Gastroesophageal sphincter (tissue), 4 donors: ENCODE results near the gene DCDC1. TPM values are rescaled to one million over a fixed set of nuclear protein-coding genes. Genes with fewer than 3 reads are reported as not detected.
A peak's percentile ranks its signal among the peaks of the same experiment; 100 is the strongest.

Experiments used
- ATAC-seq: fragments of 150-250 bp; one replicate; pipeline ENCODE4 v1.9.1; 2016; ENCODE audit warnings: mild to moderate bottlenecking, moderate library complexity
- H3K27ac ChIP-seq, 4 donors: fragments of 200-600 bp; sonication (generic) in 3 of 4; 1 replicate in 3 of 4; 2 replicates in 1 of 4; pipeline ENCODE4 v1.5.1; 2016 to 2019
- H3K27me3 ChIP-seq: fragments of 200-600 bp; sonication (generic); one replicate; pipeline ENCODE4 v1.5.1; 2019
- H3K36me3 ChIP-seq, 2 donors: fragments of 200-600 bp; sonication (generic); one replicate each; pipeline ENCODE4 v1.5.1; 2019; ENCODE audit warnings: control low read depth in 1 of 2
- H3K4me1 ChIP-seq, 3 donors: fragments of 200-600 bp; sonication (generic); 1 replicate in 2 of 3; 2 replicates in 1 of 3; pipeline ENCODE4 v1.5.1; 2016 to 2019; ENCODE audit warnings: control low read depth in 2 of 3
- H3K4me3 ChIP-seq, 2 donors: fragments of 200-600 bp; sonication (generic); one replicate each; pipeline ENCODE4 v1.5.1; 2019; ENCODE audit warnings: mild to moderate bottlenecking in 1 of 2, moderate library complexity in 1 of 2
- H3K9me3 ChIP-seq, 3 donors: fragments of 200-600 bp; sonication (generic); one replicate each; pipeline ENCODE4 v1.5.1; 2017 to 2019; ENCODE audit warnings: control low read depth in 2 of 3
- EP300 ChIP-seq: sonication (generic); formaldehyde crosslinking; IDR thresholded peaks from one replicate; pipeline ENCODE4 v1.6.1; 2017; ENCODE audit warnings: antibody characterized with exemption, mild to moderate bottlenecking
- POLR2A ChIP-seq, 2 donors: fragments of 450-650 bp; IDR thresholded peaks; one replicate each; pipeline ENCODE4 v1.6.1; 2017; ENCODE audit warnings: antibody characterized with exemption in 2 of 2, mild to moderate bottlenecking in 2 of 2, moderate library complexity in 1 of 2
- POLR2AphosphoS5 ChIP-seq: sonication (generic); formaldehyde crosslinking; IDR thresholded peaks from one replicate; pipeline ENCODE4 v1.6.1; 2017; ENCODE audit warnings: antibody characterized with exemption
- WGBS, 2 donors: methylation state at CpG; one replicate each; pipeline ENCODE4 v1.1.5; 2018; ENCODE audit warnings: low coverage in 1 of 2; 5-methylcytosine and 5-hydroxymethylcytosine counted together
- total RNA-seq, 4 donors: library from RNA; depleted of rRNA; stranded (reverse); fragments of >200 nt; gene quantifications; one replicate each; pipeline ENCODE4 v1.1.0, GENCODE V29; 2016
- TF ChIP-seq, protein P1 (sequence below), 4 experiments: fragments of 200-600 bp in 2 of 4; fragments of 450-650 bp in 2 of 4; sonication (generic) in 1 of 4; IDR thresholded peaks; one replicate each; pipeline ENCODE4 v1.5.1; 2017 to 2019; ENCODE audit warnings: antibody characterized with exemption in 4 of 4, mild to moderate bottlenecking in 2 of 4, moderate library complexity in 2 of 4

The DCDC1 gene
- total RNA-seq, 4 donors from 2014 or later = 0.13 to 0.35 TPM; not detected in 2

DNA sequence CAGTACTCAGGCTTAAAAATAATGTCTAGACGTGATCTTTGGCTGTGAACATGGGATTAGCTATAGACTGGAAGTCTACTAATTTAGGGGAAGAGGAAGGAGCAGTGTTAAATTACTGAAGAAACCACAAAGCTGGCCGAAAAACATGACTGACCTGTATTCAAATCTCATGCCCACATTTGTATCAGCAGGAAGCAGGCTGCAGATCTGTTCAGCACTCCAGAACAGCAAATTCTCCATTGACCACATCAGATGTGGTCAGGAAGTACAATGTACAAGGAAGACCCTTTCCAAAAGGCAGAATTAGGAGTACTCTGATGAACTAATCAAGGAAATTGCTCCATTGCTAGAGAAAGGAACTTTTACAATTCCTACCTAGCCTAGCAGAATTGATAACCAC lies 31.7 kb downstream of the DCDC1 start:
- H3K27ac ChIP-seq = no peak overlapping the region
- peaks cover 0 to 13% (median 0%) of the 10 kb centered on the region in 3 donors for H3K9me3 ChIP-seq
- TF ChIP-seq POLR2AphosphoS5 (no peak), POLR2A (IDR thresholded peaks at IDR 0.05) (no peak), EP300 (no peak)
- TF ChIP-seq, protein P1, sequence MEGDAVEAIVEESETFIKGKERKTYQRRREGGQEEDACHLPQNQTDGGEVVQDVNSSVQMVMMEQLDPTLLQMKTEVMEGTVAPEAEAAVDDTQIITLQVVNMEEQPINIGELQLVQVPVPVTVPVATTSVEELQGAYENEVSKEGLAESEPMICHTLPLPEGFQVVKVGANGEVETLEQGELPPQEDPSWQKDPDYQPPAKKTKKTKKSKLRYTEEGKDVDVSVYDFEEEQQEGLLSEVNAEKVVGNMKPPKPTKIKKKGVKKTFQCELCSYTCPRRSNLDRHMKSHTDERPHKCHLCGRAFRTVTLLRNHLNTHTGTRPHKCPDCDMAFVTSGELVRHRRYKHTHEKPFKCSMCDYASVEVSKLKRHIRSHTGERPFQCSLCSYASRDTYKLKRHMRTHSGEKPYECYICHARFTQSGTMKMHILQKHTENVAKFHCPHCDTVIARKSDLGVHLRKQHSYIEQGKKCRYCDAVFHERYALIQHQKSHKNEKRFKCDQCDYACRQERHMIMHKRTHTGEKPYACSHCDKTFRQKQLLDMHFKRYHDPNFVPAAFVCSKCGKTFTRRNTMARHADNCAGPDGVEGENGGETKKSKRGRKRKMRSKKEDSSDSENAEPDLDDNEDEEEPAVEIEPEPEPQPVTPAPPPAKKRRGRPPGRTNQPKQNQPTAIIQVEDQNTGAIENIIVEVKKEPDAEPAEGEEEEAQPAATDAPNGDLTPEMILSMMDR (IDR thresholded peaks at IDR 0.05) = no peak
- 70 to 88% methylated on average over 1 to 2 of the region's 2 CpGs for WGBS, 2 donors
- no peaks in the 10 kb centered on the region for H3K36me3 ChIP-seq
- H3K4me3 ChIP-seq = no peak overlapping the region
- no peak for ATAC-seq
- H3K4me1 ChIP-seq = no peaks in the 10 kb centered on the region
- H3K27me3 ChIP-seq = no peaks in the 10 kb centered on the region

DNA sequence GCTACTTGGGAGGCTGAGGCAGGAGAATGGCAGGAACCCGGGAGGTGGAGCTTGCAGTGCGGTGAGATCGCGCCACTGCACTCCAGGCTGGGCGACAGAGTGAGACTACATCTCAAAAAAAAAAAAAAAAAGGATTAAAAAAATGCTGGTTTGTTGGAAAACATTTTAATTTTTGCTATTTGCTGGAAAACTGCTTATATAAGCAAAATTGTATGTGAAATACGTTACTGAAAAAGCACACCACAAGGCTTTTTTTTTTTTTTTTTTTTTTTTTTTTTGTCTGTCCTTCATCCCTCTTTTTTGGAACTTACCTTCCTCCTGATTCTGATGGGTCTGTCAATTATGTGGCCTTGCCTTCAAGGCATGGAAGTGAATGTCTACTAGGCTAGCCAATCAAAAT lies 40.8 kb downstream of the DCDC1 start:
- Histone ChIP-seq H3K36me3 (no peaks in the 10 kb centered on the region), H3K9me3 (peaks cover 0 to 5% (median 0%) of the 10 kb centered on the region in 3 donors), H3K4me3 (no peak overlapping the region), H3K27me3 (no peaks in the 10 kb centered on the region), H3K27ac (no peak overlapping the region), H3K4me1 (no peaks in the 10 kb centered on the region)
- ATAC-seq = no peak
- WGBS, 2 donors = 80 to 94% methylated on average over 5 to 6 of the region's 6 CpGs
- TF ChIP-seq POLR2A (IDR thresholded peaks at IDR 0.05) = no peak
- TF ChIP-seq EP300 = no peak
- TF ChIP-seq POLR2AphosphoS5 = no peak
- TF ChIP-seq, protein P1 (IDR thresholded peaks at IDR 0.05) = no peak

DNA sequence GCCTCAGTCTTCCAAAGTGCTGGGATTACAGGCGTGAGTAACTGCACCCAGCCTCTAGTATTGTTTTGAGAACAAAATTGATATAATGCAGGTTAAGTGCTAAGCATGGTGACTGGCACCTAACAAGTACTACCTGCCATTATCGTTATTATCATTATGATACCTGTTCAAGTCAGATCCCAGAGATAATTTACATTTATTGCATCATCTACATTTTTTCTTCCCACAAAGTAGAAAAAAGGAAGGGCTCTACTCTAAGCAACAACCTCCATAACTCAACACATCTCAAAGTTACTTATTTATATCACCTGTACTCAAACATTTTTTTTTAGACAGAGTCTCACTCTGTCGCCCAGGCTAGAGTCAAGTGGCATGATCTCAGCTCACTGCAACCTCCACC lies 42.1 kb downstream of the DCDC1 start:
- no peak for TF ChIP-seq POLR2AphosphoS5
- no peak for TF ChIP-seq EP300
- TF ChIP-seq, protein P1 (IDR thresholded peaks at IDR 0.05) = no peak
- no peak for TF ChIP-seq POLR2A (IDR thresholded peaks at IDR 0.05)
- WGBS, 2 donors = 83 to 86% methylated on average over 1 to 3 of the region's 3 CpGs
- no peaks in the 10 kb centered on the region for H3K36me3 ChIP-seq

DNA sequence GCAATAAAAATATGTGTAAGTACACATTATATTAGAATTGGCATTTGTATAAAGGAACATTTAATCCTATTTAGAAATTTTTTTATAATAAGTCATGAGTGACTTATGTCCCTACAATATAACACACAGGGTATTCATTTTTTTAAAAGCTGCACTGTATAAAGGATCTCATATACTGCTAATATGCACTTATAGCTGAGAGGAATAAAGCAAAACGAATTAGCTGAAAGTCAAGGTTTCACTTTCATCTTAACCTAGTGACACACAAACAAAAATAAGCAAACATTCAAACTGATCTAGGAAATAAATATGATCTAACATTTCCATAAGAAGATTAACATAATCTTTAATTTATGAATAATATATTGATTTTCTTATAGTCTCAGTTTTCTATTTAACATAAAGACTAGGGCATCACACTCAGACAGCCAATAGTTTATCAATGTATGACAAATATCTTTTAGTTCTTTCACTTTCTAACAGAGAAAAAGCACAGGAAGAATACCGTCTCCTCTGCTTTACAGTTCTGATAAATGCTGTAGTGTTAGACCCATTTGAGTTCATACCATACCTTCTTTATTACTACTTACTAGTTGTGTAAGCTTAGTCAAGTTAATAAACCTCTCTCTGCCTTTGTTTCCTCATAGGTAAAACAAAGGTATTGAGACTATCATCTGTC lies 42.9 kb downstream of the DCDC1 start:
- TF ChIP-seq, protein P1 (IDR thresholded peaks at IDR 0.05) = no peak
- TF ChIP-seq POLR2AphosphoS5 = no peak
- no peak for TF ChIP-seq EP300
- no peak for TF ChIP-seq POLR2A (IDR thresholded peaks at IDR 0.05)
- Histone ChIP-seq H3K27ac (no peak overlapping the region), H3K4me1 (no peaks in the 10 kb centered on the region), H3K4me3 (no peak overlapping the region), H3K9me3 (peaks cover 0 to 5% (median 0%) of the 10 kb centered on the region in 3 donors), H3K27me3 (no peaks in the 10 kb centered on the region), H3K36me3 (no peaks in the 10 kb centered on the region)
- ATAC-seq = no peak
- WGBS, 2 donors = 60 to 71% methylated on average over 2 of the region's 2 CpGs

More for the DNA sequence above, 42.1 kb downstream of the DCDC1 start:
- Histone ChIP-seq H3K9me3 (peaks cover 0 to 5% (median 0%) of the 10 kb centered on the region in 3 donors), H3K4me1 (no peaks in the 10 kb centered on the region), H3K27me3 (no peaks in the 10 kb centered on the region), H3K27ac (no peak overlapping the region), H3K4me3 (no peak overlapping the region)
- ATAC-seq = no peak

DNA sequence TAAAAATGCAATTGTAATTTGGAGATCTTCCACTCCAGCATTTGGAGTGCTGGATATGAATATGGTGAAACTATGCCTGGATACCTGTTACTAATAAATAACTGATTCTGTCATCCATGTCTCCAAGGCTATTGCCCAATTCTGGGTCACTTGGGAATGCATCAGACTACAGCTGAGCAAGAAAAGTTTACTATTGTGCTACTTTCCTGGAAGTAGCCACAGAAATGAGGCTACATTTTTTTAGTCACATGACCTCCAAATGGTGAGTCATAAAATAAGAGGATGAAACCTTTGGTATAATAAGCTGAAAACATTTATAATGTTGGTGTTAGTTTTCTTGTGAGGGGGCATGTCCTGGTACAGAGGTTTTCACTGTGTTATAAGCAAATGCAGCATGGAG lies 44.4 kb downstream of the DCDC1 start:
- no peak for TF ChIP-seq EP300
- TF ChIP-seq, protein P1 (IDR thresholded peaks at IDR 0.05) = no peak
- TF ChIP-seq POLR2AphosphoS5 = peak; percentile 11
- no peak for TF ChIP-seq POLR2A (IDR thresholded peaks at IDR 0.05)
- H3K27me3 ChIP-seq = no peaks in the 10 kb centered on the region
- H3K27ac ChIP-seq = no peak overlapping the region
- no peaks in the 10 kb centered on the region for H3K9me3 ChIP-seq
- no peak overlapping the region for H3K4me3 ChIP-seq
- H3K36me3 ChIP-seq = no peaks in the 10 kb centered on the region
- peak; percentile 62 for ATAC-seq
- no peaks in the 10 kb centered on the region for H3K4me1 ChIP-seq
